ENCODE data around the gene CDK17.

GRCh38 chr12:96397756-96398423, 2.3 kb downstream of the CDK17 start:
- TF ChIP-seq POLR2A (IDR thresholded peaks at IDR 0.05; ENCODE audit: low read depth, low read length) (no peak), TAF1 (IDR thresholded peaks at IDR 0.05; ENCODE audit: borderline replicate concordance, low read depth, low read length) (no peak), POLR2AphosphoS5 (IDR thresholded peaks at IDR 0.05; ENCODE audit: low read depth, low read length) (no peak)

Measured in GM12892 (cell line).